ENCODE data around the gene CAMK2B.
A peak's percentile ranks its signal among the peaks of the same experiment; 100 is the strongest.
"Not testable (repeated sequence)": the region's sequence is repeated elsewhere in the genome, so short reads cannot be mapped to it uniquely, and the experiment has no call there.

Gene CAMK2B

GRCh38 chr7:44213206-44213876 is 112.1 kb downstream of the CAMK2B start:
- DNase-seq = no peak

DNA sequence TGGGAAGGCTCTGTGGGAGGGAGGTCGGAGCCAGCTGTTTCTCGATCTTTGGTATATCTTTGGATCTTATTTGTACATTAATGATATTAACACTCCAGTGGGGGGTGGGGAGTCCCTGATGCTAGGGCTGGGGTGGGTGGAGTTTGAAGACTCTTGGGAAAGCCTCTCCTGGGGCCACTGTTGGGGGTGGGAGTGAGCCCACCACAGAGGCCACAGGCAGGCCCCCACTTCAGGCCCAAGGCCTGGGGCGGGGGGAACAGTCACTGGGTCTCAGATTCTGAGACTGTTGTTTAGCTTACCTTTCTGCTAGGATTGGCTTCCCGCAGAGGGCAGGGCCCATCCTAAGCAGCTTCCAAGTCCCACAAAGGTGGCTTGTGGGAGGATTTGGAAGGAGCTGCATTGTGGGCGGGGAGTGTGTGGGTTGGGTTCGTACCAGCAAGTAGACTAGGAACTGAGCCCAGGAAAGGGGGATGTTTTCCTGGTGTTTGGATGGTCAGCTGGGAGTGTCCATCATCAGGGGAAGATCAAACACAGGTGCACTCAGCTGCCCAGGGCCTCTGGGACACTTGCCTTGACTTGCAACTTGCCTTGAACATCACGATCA is 112.7 kb downstream of the CAMK2B start:
- no peak for DNase-seq

DNA sequence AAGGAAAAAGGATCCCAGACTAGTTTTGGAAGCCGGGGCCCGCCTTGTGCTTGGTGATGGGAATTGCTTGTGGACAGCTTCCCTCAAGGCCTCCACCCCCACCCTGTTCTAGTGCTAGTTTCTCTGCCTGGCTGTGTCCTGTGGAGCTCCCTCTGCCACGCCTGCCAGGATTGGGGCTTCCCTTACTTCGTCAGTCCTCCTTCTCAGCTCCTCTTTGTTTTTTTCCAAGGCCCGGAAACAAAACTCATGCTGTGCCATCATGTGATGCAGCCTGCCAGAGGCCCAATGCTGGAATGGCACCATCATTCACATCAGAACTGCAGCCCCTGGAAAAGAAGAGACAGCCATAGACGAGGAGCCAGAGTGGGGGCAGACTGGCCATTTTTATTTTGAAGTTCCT is 113.4 kb downstream of the CAMK2B start:
- no peak for DNase-seq

GRCh38 chr7:44211126-44211675 is 114.2 kb downstream of the CAMK2B start:
- no peak for DNase-seq

GRCh38 chr7:44210107-44210506 is 115.3 kb downstream of the CAMK2B start:
- no peak for DNase-seq

- no peak for DNase-seq
Observed at GRCh38 chr7:44208085-44208484, 117.3 kb downstream of the CAMK2B start.

DNA sequence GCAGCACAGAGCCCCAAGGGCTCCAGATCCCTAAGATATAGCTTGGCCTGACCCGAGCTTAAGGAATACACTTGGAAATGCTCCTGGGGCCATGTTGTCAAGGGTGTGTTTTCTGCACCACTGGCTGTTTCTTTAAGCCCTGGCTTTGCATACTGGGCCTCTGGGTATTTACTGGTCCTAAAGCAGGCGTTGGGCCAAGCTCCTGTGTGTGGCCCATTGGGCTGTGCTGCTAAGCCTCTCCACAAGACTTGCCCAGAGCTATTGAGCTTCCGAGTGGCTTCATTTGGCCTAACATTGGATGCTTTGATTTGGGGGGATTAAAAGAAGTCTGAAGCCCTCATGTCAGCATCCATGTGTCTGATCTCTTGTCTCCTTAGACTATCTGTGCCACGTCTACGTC is 119.4 kb downstream of the CAMK2B start:
- no peak for DNase-seq

DNA sequence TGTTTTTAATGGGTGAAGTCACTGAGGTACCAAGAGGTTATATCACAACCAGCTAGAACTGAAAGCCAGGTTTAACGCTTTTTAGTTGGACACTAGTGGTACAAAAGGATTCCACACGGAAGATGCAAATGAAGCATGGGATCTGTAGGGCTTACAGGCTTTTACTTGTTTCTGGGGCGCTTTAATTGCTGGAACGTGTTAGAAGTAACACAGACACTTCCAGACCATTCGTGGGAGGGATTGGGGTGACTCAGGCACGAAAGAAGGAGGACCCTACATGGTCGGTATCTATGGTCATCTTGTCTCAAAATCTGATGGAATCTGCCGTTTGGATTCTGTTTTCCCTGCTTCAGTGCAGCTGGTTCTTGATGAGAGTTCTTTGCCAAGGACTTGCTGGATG is 123.6 kb downstream of the CAMK2B start:
- no peak for DNase-seq

DNA sequence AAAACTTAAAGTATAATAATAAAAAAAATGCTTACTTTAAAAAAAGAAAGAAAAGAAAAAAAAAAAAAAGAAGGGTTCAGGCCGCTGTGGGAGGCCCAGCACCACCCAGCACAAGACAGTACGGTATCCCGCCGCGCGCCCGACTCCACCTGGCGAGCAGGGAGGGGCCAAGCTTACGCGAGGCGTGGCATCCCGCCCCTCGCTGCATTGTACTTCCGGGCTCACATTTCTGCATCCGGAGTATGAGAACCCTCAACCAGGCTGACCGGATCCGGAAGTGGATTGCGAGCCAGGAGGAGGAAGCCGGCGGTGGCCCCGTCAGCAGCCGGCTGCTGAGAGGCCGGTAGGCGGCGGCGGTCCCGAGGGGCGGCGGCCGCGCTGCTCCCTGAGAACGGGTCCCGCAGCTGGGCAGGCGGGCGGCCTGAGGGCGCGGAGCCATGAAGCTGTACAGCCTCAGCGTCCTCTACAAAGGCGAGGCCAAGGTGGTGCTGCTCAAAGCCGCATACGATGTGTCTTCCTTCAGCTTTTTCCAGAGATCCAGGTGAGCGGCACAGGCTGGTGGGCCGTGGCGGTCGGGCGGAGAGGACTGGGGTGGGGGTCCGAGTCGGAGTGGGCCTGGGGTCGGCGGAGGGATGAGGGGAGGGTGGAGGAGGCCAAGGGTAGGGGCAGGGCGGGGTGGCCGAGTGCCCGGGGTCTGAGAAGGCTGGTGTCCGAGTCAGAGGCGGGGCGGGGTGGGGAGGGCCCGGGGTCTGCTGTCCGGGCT is 124.5 kb downstream of the CAMK2B start, which contains the start of gene YKT6:
Gene YKT6 (plus strand): TSS at position 280 of the 763 bp plus-strand sequence. CDS start 158 bp downstream, at position 438.
- peak; percentile 92 for DNase-seq

- not testable (repeated sequence) for DNase-seq
Observed at GRCh38 chr7:44200163-44200562, 125.2 kb downstream of the CAMK2B start.

GRCh38 chr7:44197474-44197873 is 127.9 kb downstream of the CAMK2B start:
- no peak for DNase-seq

GRCh38 chr7:44196450-44196872 is 128.9 kb downstream of the CAMK2B start:
- no peak for DNase-seq

- no peak for DNase-seq
Observed at GRCh38 chr7:44195889-44196288, 129.5 kb downstream of the CAMK2B start.

DNA sequence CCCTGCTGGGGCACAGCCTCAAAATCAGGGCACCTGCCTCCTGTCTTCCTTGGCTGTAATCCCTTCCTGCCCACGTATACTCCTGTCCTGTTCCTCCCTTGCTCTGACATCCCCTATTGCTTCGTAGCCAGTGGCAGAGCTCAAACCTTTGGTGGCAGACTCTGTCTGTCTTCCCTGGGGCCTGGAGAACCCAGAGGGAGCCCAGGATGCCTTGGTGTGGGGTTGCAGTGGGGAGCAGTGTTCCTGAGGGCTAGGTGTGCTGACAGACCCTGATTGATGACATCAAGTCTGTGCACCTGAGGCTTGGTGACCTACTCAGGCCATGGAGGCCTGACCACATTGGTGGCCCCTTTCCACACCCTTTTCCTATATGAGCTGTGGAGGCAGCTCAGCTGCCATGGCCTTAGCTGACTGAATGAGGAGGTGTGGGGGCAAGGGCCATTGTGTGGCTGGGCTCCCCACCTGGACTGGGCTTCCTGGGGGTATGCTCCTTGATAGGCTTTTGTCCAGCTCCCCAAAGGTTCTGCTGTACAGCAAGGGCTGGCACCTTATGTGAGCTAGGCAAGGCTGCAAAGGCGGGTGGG is 130.7 kb downstream of the CAMK2B start:
- no peak for DNase-seq

- DNase-seq = no peak
Observed at GRCh38 chr7:44194069-44194468, 131.3 kb downstream of the CAMK2B start.

DNA sequence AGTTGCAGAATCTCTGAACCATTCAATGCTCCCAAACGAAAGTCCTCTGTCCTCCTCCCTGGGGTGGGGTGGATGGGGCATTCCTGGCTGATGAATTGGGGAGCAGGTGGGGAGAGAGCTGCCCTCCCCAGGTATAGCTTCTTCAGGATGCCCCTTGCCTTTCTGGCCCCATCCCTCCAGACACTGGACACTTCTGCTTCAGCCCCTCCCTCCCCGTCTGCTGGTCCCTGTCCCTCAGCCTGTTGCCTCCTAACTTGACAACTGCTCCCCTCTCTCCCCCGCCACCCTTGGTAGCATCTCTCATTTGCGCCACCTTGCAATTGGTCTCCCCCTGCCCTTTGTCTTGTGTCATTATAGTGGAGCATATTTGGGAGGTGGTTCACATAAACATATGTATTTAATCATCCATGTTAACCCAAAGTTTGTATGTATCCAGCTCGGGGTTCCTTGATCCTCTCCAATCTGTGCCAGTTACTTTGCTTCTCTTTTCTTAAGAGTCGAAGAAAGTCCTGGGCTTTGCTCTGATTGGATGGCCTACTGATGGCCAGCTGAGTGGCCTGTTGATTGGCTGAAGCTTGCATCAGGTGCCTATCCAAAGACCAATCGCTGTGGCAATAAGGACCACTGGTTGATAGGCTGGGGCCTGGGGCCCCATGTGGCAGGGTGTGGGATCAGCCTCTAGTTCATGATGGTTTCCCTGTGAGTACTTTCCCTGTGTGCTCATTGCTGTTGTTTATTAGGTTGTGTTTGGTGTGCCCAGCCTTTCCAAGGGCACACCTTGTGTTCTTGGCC is 132.2 kb downstream of the CAMK2B start:
- no peak for DNase-seq

GRCh38 chr7:44191171-44191570 is 134.2 kb downstream of the CAMK2B start:
- DNase-seq = no peak

- no peak for DNase-seq
Observed at GRCh38 chr7:44189993-44190872, 135.2 kb downstream of the CAMK2B start.

DNA sequence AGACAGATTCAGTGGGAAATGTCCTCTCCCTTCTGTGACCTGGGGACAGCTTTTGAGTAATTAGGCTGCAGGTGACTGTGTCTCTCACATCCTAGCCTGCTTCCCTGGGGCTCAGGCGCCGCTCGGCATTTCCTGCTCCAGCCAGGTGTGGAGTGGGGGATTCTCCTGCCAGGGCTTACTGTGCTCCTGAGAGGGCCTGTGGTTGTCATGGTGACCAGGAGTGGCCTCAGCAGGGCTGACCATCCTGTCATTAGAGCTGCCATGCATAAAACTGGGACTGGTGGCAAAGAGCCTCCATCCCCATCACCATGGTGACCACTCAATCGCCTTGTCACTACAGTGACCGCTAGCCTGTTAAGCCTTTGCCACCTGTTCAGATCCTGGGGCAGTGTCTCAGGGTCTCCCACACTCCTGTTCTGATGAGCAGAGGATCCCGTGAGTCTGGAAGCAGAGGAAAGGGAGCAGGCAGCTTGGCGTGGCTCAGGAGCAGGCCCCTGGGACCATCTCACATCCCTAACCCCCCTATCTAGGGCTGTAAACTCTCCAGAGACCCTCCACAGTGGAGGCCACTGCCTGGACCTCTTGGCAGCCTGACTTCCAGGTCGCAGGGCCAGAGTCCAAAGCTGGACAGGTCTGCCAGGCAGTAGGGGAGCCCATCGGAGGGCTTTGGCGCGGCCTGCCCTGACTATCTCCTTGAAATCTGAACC is 136.0 kb downstream of the CAMK2B start, which contains the start of gene GCK:
Gene GCK (minus strand): TSS at position 154 of the 707 bp plus-strand sequence. CDS start 486 bp downstream, outside the sequence.
- no peak for DNase-seq

GRCh38 chr7:44188480-44189225 is 136.7 kb downstream of the CAMK2B start:
- no peak for DNase-seq

Data from right forelimb (tissue), 1 donor.